ENCODE data around the gene ZNF283.
"Not testable (repeated sequence)": the region's sequence is repeated elsewhere in the genome, so short reads cannot be mapped to it uniquely, and the experiment has no call there.

ZNF283 gene

GRCh38 chr19:43812259-43812658 is 14.9 kb upstream of the ZNF283 start:
- H3K4me3 ChIP-seq (replicated peaks; ENCODE audit: low read depth, low read length): no peak overlapping the region
- H3K27me3 ChIP-seq (replicated peaks; ENCODE audit: control insufficient read depth, insufficient read depth, low read length): no peaks in the 10 kb centered on the region; the same call in 1 of the 2 replicates
- no peak for DNase-seq (ENCODE audit: extremely low read depth, insufficient read length)
- no peak for TF ChIP-seq CTCF (IDR thresholded peaks at IDR 0.05; ENCODE audit: insufficient read depth, low read length, poor library complexity, severe bottlenecking)
- H3K36me3 ChIP-seq (ENCODE audit: control insufficient read depth, insufficient read depth, low read length): no peaks in the 10 kb centered on the region

GRCh38 chr19:43812688-43813087 is 14.4 kb upstream of the ZNF283 start:
- Histone ChIP-seq H3K36me3 (ENCODE audit: control insufficient read depth, insufficient read depth, low read length) (no peaks in the 10 kb centered on the region), H3K4me3 (replicated peaks; ENCODE audit: low read depth, low read length) (no peak overlapping the region), H3K27me3 (replicated peaks; ENCODE audit: control insufficient read depth, insufficient read depth, low read length) (no peaks in the 10 kb centered on the region)
- no peak for DNase-seq (ENCODE audit: extremely low read depth, insufficient read length)
- no peak for TF ChIP-seq CTCF (IDR thresholded peaks at IDR 0.05; ENCODE audit: insufficient read depth, low read length, poor library complexity, severe bottlenecking)

- Histone ChIP-seq H3K27me3 (replicated peaks; ENCODE audit: control insufficient read depth, insufficient read depth, low read length) (no peaks in the 10 kb centered on the region), H3K36me3 (ENCODE audit: control insufficient read depth, insufficient read depth, low read length) (no peaks in the 10 kb centered on the region), H3K4me3 (replicated peaks; ENCODE audit: low read depth, low read length) (no peak overlapping the region)
- no peak for TF ChIP-seq CTCF (IDR thresholded peaks at IDR 0.05; ENCODE audit: insufficient read depth, low read length, poor library complexity, severe bottlenecking)
- DNase-seq (ENCODE audit: extremely low read depth, insufficient read length): no peak
These were observed 12.3 kb upstream of the ZNF283 start for GRCh38 chr19:43814663-43815352.

GRCh38 chr19:43817454-43817853 is 9.7 kb upstream of the ZNF283 start:
- not testable (repeated sequence) for DNase-seq (ENCODE audit: extremely low read depth, insufficient read length); H3K27me3 ChIP-seq (replicated peaks; ENCODE audit: control insufficient read depth, insufficient read depth, low read length); H3K4me3 ChIP-seq (replicated peaks; ENCODE audit: low read depth, low read length); H3K36me3 ChIP-seq (ENCODE audit: control insufficient read depth, insufficient read depth, low read length)

- H3K36me3 ChIP-seq (ENCODE audit: control insufficient read depth, insufficient read depth, low read length): no peaks in the 10 kb centered on the region
- no peak for DNase-seq (ENCODE audit: extremely low read depth, insufficient read length)
- TF ChIP-seq CTCF (IDR thresholded peaks at IDR 0.05; ENCODE audit: insufficient read depth, low read length, poor library complexity, severe bottlenecking): no peak
These were observed 8.6 kb upstream of the ZNF283 start for GRCh38 chr19:43818500-43818899.

GRCh38 chr19:43820098-43820883 is 6.8 kb upstream of the ZNF283 start:
- no peak for DNase-seq (ENCODE audit: extremely low read depth, insufficient read length)
- TF ChIP-seq CTCF (IDR thresholded peaks at IDR 0.05; ENCODE audit: insufficient read depth, low read length, poor library complexity, severe bottlenecking): no peak
- Histone ChIP-seq H3K36me3 (ENCODE audit: control insufficient read depth, insufficient read depth, low read length) (no peaks in the 10 kb centered on the region), H3K27me3 (replicated peaks; ENCODE audit: control insufficient read depth, insufficient read depth, low read length) (no peaks in the 10 kb centered on the region), H3K4me3 (replicated peaks; ENCODE audit: low read depth, low read length) (peak overlapping the region; percentile 46)

More at GRCh38 chr19:43818500-43818899, 8.6 kb upstream of the ZNF283 start:
- Histone ChIP-seq H3K27me3 (replicated peaks; ENCODE audit: control insufficient read depth, insufficient read depth, low read length) (no peaks in the 10 kb centered on the region), H3K4me3 (replicated peaks; ENCODE audit: low read depth, low read length) (no peak overlapping the region)

Measured in GM06990 (cell line).